Measurements from ENCODE around the gene AHDC1.

The AHDC1 gene

DNA sequence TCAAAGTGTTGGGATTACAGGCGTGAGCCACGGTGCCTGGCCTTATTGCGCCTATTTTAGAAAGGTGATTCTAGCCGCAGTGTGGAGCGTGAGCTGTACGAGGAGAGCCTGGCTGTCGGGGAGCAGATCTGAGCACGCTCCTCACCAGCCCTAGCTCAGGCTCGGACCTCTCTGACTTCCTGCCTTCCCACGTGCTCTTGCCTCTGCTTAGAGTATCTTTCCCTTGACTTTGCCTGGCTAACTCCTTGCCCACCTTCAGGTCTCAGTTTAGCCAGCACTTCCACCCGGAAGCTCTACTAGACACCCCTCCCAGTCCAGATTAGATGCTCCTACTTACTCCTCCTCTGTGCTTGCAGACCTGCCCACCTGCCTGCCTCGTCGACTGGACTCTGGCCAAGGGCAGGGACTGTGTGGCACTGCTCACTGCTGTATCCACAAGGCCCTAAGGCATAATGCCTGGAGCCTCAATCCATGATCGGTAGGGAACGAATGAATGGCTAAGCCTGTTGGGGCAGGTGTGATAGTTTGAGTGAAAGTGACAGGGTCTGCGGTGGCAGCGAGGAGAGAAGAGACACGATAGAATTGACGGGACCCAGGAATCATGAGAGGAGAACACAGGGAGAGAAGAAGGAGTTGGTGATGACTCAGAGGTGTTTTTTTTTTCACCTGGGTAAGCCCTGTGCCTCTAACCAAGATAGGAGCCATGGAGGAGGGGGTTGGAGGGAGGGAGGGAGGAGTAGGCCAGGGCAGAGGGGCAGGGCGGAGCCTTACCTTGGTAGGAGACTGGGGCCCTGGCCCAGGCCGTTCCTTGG, 85.8 kb downstream of the AHDC1 start:
- no peak overlapping the region for H3K4me3 ChIP-seq (ENCODE audit: low read length)
- no peaks in the 10 kb centered on the region for H3K79me2 ChIP-seq (ENCODE audit: control insufficient read depth, low read length)
- no peaks in the 10 kb centered on the region for H4K20me1 ChIP-seq (ENCODE audit: control insufficient read depth, insufficient read depth, low read depth, low read length)
- H3K9me2 ChIP-seq (replicated peaks; ENCODE audit: control insufficient read depth, low read length): no peaks in the 10 kb centered on the region
- no peaks in the 10 kb centered on the region for H3F3A ChIP-seq (ENCODE audit: control insufficient read depth, insufficient read depth)
- H3K36me3 ChIP-seq (ENCODE audit: control insufficient read depth, low read length): no peaks in the 10 kb centered on the region
- no peak for TF ChIP-seq CTCF (IDR thresholded peaks at IDR 0.05; ENCODE audit: low read depth, low read length, poor library complexity, severe bottlenecking)
- no peak for TF ChIP-seq EZH2phosphoT487 (IDR thresholded peaks at IDR 0.05; ENCODE audit: borderline replicate concordance, low read length)
- no peak overlapping the region for H3K27ac ChIP-seq (ENCODE audit: low read depth, low read length)
- no peaks in the 10 kb centered on the region for H3K9me3 ChIP-seq (ENCODE audit: control insufficient read depth, insufficient read depth, low read length)
- no peaks in the 10 kb centered on the region for H3K27me3 ChIP-seq (ENCODE audit: control insufficient read depth, low read length)
- peaks cover 6% of the 10 kb centered on the region for H3K4me1 ChIP-seq (ENCODE audit: control insufficient read depth, low read length)
- H3K4me2 ChIP-seq (ENCODE audit: low read length): no peak overlapping the region

DNA sequence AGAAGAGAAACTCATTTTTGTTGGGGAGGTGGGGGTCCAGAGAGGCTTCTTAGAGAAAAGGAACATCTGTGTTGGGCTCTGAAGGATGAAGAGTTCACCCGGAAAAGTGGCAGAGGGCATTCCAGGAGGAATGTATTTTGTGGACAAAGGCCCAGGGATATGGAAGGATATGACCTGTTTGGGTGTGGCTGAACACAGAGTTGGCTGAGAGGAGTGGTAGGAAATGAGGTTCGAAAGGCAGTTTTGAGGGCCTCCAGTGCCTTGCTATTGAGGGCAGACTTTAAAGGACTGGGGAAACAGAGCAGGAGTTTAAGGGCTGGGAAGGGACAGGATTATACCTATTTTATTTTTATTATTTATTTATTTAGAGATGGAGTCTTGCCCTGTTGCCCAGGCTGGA, 86.6 kb downstream of the AHDC1 start:
- TF ChIP-seq CTCF (IDR thresholded peaks at IDR 0.05; ENCODE audit: low read depth, low read length, poor library complexity, severe bottlenecking) (no peak), EZH2phosphoT487 (IDR thresholded peaks at IDR 0.05; ENCODE audit: borderline replicate concordance, low read length) (no peak)
- Histone ChIP-seq H3K4me2 (ENCODE audit: low read length) (no peak overlapping the region), H3K36me3 (ENCODE audit: control insufficient read depth, low read length) (no peaks in the 10 kb centered on the region), H3K4me1 (ENCODE audit: control insufficient read depth, low read length) (no peaks in the 10 kb centered on the region), H3K4me3 (ENCODE audit: low read length) (no peak overlapping the region), H3K27ac (ENCODE audit: low read depth, low read length) (no peak overlapping the region), H3K9me2 (replicated peaks; ENCODE audit: control insufficient read depth, low read length) (no peaks in the 10 kb centered on the region), H3K79me2 (ENCODE audit: control insufficient read depth, low read length) (no peaks in the 10 kb centered on the region), H4K20me1 (ENCODE audit: control insufficient read depth, insufficient read depth, low read depth, low read length) (no peaks in the 10 kb centered on the region), H3K27me3 (ENCODE audit: control insufficient read depth, low read length) (no peaks in the 10 kb centered on the region), H3F3A (ENCODE audit: control insufficient read depth, insufficient read depth) (no peaks in the 10 kb centered on the region), H3K9me3 (ENCODE audit: control insufficient read depth, insufficient read depth, low read length) (no peaks in the 10 kb centered on the region)

GRCh38 chr1:27515626-27516025, 88.3 kb downstream of the AHDC1 start:
- Histone ChIP-seq H3F3A (ENCODE audit: control insufficient read depth, insufficient read depth) (no peaks in the 10 kb centered on the region), H3K9me2 (replicated peaks; ENCODE audit: control insufficient read depth, low read length) (no peaks in the 10 kb centered on the region), H3K27ac (ENCODE audit: low read depth, low read length) (no peak overlapping the region), H3K4me2 (ENCODE audit: low read length) (no peak overlapping the region), H3K4me3 (ENCODE audit: low read length) (no peak overlapping the region), H4K20me1 (ENCODE audit: control insufficient read depth, insufficient read depth, low read depth, low read length) (no peaks in the 10 kb centered on the region), H3K9me3 (ENCODE audit: control insufficient read depth, insufficient read depth, low read length) (no peaks in the 10 kb centered on the region), H3K27me3 (ENCODE audit: control insufficient read depth, low read length) (no peaks in the 10 kb centered on the region), H3K79me2 (ENCODE audit: control insufficient read depth, low read length) (no peaks in the 10 kb centered on the region), H3K36me3 (ENCODE audit: control insufficient read depth, low read length) (no peaks in the 10 kb centered on the region), H3K4me1 (ENCODE audit: control insufficient read depth, low read length) (no peaks in the 10 kb centered on the region)
- TF ChIP-seq CTCF (IDR thresholded peaks at IDR 0.05; ENCODE audit: low read depth, low read length, poor library complexity, severe bottlenecking) (no peak), EZH2phosphoT487 (IDR thresholded peaks at IDR 0.05; ENCODE audit: borderline replicate concordance, low read length) (no peak)
